ENCODE measurements around the gene ASB16. TPM values are rescaled to one million over a fixed set of nuclear protein-coding genes. Genes with fewer than 3 reads are reported as not detected.
A peak's percentile ranks its signal among the peaks of the same experiment; 100 is the strongest.

ASB16 gene
- total RNA-seq, 1 experiment from 2014 or later: not detected

DNA sequence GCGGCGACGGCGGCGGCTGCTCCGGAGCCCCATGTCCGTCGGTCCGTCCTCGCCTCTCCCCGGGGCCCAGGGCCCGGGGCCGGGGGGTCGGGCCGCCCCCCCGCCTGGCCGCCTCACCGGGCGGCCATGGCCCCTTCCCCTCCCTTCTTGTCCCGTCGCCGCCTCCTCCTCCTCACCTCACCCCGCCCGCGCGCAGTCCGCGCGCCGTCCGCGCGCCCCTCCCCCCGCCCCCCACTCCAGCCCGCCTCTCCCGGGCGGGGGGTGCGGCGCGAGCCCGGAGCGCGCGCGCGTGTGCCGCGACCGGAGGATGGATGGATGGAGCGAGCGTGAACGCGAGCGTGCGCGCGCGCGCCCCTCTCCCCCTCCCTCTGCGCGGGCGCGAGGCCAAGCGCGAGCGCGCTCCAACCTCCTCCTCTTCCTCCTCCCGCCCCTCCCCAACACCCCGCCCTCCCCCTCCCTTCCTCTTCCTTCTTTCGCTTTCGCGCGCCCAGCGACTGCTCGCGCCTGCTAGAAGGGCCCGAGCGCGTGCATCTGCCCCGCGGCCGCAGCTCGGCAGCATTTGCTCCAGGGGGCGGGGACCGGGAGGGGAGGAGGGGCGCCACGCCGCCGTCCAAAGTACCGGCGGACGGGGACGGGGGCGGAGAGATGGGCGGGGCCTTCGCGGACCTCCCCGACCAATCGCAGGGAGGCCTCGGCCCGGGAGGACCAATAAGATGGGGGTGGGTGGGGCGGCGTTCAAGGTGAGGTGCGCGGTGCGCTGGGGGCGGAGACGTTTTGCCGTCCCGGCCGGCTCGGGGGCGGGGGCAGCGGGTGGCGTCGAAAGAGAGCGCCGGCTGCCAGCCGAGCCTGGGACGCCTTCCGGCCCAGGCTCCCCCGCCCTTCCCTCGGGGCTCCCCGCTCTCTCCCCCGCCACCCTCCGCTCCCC is 29.3 kb downstream of the ASB16 start, which contains the start of gene ATXN7L3:
Gene ATXN7L3 (minus strand): TSS at position 332 of the 925 bp plus-strand sequence. CDS start 1,814 bp downstream, outside the sequence.
- DNase-seq (ENCODE audit: low read depth, low spot score): peak; percentile 97

DNA sequence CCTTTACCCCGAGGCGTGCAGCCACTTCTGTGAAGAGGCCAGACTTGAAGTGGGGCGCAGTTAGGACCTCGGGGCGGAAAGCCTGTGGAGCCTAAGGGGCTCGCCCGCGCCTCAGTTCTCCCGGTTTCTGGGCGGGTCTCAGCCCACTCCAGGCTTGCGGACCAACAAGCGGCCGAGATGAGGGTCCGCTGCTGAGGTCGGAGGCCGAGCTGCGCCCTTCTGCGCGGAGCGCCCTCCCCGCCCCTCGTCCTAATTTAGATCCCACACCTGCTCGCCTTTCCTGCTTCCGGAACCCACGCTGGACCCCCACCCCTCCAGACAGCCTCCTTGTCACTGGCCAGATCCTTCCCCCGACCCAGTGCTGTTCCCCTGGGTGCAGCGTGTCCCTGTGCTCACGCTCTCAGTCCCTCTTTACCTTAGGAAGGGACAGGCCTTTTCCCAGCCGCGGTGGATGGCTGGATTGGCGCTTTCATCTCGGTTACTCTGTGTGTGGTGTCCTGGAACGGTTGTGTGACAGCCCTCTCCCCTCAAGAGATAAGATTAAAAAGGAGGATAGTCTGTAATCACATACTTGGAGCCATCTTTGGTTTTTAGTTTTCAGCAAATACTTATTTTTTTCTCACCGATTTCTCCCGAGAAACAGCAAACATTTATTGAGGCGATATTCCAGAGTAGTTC is 30.1 kb downstream of the ASB16 start:
- in situ Hi-C loops (cut with HindIII; ENCODE audit: low pct_unique_long_range_greater_than_20kb, low sequenced_read_pairs): no loop called here
- DNase-seq (ENCODE audit: low read depth, low spot score): no peak

More for the DNA sequence above, 29.3 kb downstream of the ASB16 start, which contains the start of gene ATXN7L3:
- in situ Hi-C loops (cut with HindIII; ENCODE audit: low pct_unique_long_range_greater_than_20kb, low sequenced_read_pairs): no loop called here

DNA sequence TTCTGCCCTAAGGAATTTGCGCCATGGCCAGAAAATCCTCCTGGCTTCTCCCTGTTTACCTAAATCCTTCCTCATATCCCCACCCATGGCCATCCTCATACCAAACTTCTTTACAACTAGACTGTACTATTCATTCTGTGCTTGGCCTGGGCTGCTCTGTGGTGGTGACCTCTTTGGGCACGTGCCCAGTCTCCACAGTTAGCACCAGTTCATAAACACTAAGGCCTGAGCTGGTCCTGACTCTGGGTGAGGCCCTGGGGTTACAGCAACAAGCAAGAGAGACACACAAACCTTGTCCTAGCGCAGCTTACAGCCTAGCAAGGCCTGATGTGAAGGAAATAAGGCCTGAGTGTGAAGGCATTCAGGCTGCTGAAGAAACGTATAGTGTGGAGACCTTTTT is 32.3 kb downstream of the ASB16 start:
- no peak for DNase-seq (ENCODE audit: low read depth, low spot score)
- in situ Hi-C loops (cut with HindIII; ENCODE audit: low pct_unique_long_range_greater_than_20kb, low sequenced_read_pairs): no loop called here

DNA sequence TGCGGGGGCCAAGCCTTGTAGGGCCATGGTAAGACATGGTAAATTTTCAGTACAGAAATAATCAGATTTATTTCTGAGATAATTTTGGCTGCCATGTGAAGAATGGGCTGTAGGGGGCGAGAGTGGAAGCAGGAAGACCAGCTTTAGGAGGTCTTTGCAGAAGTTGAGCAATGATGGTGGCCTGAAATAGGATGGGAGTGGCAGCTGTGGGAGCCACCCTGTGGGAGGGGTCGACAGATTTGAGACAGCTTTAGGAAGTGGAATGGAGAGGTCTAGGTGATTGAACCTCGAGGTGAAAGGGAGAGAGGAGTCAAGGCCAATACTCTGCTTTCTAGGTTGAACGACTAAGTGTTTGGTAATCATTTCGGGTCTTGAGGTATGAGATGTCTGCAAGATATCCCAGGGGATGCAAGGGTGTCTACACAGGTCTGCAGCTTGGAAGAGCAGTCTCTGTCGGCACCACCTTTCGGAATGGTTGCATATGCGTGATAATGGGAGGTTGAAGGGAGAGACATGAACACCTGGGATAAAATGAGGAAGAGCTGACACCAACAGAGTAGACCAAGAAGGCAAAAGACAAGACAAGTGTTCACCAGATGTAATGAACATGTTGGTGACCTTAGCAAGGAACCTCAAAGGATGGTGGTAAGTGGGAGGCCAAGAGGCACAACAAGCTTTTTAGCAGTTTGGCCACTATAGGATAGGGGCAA is 33.4 kb downstream of the ASB16 start:
- DNase-seq (ENCODE audit: low read depth, low spot score): peak; percentile 88
- in situ Hi-C loops (cut with HindIII; ENCODE audit: low pct_unique_long_range_greater_than_20kb, low sequenced_read_pairs): no loop called here

DNA sequence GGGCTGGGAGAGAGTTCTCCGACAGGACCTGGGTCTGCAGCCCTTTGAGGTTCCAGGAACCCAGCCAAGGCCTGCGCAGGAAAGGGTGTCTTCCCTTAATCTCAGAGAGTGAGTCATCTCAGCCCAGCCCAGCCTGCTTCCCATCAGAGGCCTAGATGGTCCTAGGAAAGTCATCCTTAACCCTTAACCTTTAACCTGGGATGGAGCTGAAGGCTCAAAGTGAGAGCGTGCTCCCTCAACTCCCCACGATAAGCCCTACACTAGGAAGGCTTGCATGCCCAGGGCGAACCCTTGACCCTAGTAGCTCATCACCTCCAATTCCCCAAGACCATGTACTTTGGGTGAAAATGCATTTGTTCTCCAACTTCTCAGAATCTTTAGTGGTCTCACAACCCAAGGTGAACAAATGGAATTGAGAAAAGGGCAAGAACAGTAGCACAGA is 34.0 kb downstream of the ASB16 start:
- in situ Hi-C loops (cut with HindIII; ENCODE audit: low pct_unique_long_range_greater_than_20kb, low sequenced_read_pairs): no loop called here

DNA sequence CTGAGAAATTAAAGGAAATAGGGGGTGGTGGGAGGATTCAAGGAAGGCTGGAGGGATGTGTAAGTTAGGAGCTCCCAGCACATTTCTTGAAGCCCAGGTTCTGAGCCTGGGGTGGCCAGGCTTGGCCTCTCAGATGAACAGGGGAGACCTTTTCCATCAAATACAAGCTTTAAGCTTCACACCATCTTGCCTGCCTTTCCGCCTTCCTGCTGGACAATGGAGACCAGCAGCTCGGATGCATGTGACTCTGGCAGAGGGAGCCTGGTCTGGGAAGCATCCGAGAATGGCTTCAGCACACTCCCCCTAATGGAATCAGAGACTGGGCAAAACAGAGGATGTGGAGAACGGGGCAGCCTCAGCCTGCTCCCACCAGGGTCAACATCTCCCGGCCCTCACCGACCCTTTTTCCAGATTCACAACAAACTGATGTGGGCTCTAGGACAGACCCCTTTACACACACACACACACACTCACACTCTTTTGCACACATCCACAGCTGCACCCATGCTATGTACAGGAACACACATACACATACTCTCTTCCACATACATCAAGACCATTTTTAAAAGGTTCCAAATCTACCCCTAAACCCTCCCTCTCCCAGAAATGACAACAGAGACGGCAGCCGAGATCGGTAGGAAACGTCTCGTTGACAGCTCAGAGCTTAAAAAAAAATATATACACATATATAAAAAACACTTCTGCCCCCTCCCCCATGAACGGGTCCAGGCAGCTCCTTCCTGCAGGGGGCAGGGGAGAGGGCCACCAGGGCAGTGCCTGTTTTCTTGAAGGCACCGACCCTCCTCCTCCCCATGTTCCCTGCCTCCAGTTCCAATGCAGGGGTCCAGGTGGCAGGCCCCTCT is 35.7 kb downstream of the ASB16 start:
- in situ Hi-C loops (cut with HindIII; ENCODE audit: low pct_unique_long_range_greater_than_20kb, low sequenced_read_pairs): no loop called here
- DNase-seq (ENCODE audit: low read depth, low spot score): peak; percentile 42

More for the DNA sequence above, 34.0 kb downstream of the ASB16 start:
- no peak for DNase-seq (ENCODE audit: low read depth, low spot score)

DNA sequence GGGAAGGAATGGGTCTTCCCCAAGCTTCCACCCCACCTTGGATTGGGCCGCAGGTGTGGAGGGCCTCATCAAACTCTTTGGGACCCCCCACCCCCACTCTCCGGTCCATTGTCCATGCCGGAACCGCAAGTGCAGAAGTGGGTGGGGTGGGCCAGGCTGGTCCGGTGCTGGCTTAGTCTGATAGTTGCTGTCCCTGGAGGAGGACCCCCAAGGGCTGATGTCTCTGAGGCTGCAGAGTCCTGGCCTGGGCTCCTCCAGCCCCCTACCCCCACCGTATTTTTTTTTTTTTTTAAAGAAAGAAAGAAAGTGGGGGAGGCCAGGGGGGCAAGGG is 36.3 kb downstream of the ASB16 start:
- DNase-seq (ENCODE audit: low read depth, low spot score): no peak
- in situ Hi-C loops (cut with HindIII; ENCODE audit: low pct_unique_long_range_greater_than_20kb, low sequenced_read_pairs): no loop called here

DNA sequence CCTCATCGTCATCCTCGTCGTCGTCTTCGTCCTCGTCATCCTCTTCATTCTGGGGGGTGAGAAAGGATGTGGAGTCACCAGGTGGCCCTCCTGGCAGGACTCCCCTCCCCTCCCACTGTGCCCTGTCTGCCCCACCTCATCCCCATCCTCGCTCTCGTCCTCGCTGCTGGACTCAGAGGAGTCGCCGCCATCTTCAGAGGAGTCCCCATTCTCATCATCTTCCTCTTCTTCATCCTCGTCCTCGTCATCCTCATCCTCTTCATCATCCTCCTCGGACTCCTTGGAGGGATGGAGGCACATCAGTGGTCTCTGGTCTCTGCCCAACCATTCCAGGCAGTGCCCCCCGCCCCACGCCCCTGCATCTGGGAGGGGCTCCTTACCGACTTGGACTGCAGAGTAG is 36.8 kb downstream of the ASB16 start:
- DNase-seq (ENCODE audit: low read depth, low spot score): no peak
- in situ Hi-C loops (cut with HindIII; ENCODE audit: low pct_unique_long_range_greater_than_20kb, low sequenced_read_pairs): no loop called here

DNA sequence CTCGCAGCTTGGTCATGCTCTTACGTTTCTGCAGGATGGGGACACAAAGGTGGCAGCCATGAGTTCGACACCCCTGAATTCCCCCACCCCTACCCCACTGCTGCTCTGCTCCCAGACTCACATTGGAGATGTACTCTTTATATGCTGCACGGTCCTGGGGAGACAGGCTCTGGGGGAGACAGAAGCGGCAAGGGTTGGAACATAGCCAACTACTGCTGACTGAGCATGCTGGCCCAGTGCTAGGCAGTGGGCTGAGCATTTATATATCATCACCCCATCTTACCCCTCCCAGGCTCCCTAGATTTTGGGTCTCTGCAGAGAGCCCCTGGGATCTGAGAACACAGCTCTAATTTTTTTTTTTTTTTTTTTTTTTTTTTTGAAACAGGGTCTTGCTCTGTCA is 37.2 kb downstream of the ASB16 start:
- in situ Hi-C loops (cut with HindIII; ENCODE audit: low pct_unique_long_range_greater_than_20kb, low sequenced_read_pairs): no loop called here
- no peak for DNase-seq (ENCODE audit: low read depth, low spot score)

DNA sequence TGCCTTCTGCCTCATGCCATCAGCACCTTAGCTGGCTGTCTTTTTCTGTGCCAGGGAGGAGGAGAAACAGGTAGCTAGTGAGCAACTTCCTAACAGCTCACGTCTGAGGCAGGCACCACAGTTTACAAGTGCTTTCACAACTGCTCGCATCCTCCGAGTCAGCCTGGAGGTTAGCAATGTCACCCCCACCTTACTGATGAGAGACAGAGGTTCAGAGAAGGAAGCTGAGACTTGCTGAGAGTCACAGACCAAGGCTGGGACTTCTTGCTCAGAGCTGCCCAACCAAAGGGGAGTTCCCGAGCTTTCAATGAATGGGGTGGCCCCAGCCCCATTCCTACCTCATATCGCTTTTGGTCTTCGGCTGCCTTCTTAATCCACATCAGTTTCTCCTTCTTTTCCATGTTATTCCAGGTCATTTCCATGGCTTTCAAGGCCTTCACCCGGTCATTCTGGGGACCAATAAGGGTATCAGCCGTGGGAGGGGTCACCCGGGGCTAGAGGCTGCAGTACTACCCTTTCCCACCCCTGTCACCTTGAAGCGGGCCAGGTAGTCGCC is 39.4 kb downstream of the ASB16 start:
- no peak for DNase-seq (ENCODE audit: low read depth, low spot score)
- in situ Hi-C loops (cut with HindIII; ENCODE audit: low pct_unique_long_range_greater_than_20kb, low sequenced_read_pairs): no loop called here

DNA sequence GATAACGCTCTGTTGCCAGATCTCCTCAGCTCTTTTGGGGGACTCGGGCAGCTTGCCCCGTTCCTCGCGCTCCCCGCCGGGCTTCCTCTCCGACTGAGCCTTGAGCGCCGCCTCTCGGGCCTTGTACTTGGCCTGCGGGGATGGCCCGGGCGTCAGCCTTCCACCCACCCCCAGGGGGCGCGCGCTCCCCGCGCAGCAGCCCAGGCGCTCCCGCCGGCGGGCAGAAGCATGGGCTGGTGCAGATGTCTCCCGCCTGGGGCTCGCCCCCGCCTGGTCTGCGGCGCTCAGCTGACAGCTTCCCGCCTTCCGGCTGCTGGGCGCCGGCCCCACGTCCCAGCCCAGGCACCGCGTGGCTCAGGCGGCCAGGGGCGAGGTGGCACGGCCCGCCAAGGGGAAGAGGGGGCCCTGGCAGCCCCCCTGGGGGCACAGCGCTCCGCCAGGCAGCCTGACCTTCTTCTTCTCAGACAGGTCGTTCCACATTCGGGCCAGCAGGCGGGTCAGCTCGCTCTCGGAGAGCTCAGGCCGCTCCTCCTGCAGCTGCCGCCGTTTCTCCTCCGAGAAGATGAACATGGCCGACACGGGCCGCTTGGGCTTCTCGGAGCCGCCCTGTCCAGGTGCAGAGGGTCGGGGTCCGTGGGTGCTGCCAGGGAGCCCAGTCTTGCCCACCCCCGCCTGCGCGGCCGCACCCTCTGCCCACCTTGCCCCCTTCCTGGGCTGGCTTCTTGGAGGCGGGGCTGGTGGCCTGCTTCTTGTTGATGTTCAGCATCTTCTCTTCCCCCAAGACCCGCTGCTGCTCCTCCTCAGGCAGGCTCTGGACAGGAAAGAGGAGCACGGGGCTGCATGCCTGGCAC is 40.1 kb downstream of the ASB16 start:
- in situ Hi-C loops (cut with HindIII; ENCODE audit: low pct_unique_long_range_greater_than_20kb, low sequenced_read_pairs): no loop called here
- DNase-seq (ENCODE audit: low read depth, low spot score): peak; percentile 73

DNA sequence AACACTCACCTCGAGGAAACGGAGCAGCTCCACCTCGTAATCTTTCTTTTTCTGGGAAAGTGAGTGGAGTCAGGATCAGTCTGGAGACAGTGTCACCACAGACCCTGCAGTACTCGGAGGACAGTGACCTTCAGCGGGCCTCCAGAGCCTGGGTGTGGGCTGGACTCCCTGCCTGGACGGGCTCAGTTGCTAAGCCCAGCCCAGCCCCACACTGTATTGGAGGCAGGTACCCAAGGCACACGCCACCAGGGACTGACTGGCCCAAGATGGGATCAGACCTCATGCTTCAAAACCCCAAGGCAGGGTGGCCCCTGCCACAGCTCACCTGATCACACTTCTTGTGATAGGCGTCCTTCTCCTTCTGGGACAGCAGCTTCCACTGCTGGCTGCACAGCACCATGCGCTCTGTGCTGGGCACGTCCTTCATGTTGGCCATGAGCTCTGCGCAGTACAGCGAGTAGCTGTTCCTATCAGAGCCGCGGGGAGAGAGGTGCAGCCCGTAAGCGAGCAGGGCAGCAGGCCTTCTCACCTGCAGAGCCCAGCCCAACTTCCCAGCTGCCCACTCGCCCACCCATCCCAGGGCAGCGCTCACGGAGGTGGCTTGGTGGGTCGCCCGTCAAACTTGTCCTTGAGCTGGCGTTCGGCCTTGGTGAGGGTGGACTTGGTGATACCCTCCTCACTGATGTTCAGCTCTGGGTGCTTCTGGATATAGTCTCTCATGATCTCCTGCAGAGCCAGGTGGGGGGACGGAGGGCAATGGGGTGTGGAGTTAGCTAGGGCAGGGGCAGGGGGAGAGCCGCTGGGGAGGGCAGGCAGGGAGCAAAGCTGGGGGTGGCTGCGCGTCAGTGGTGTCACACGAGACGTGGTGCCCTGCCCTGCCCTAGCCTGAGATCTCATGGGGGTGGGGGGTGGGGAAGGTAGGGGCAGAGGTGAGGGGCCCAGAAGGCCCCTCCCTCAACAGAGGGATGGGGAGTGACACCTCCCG is 41.1 kb downstream of the ASB16 start:
- no peak for DNase-seq (ENCODE audit: low read depth, low spot score)
- in situ Hi-C loops (cut with HindIII; ENCODE audit: low pct_unique_long_range_greater_than_20kb, low sequenced_read_pairs): no loop called here

DNA sequence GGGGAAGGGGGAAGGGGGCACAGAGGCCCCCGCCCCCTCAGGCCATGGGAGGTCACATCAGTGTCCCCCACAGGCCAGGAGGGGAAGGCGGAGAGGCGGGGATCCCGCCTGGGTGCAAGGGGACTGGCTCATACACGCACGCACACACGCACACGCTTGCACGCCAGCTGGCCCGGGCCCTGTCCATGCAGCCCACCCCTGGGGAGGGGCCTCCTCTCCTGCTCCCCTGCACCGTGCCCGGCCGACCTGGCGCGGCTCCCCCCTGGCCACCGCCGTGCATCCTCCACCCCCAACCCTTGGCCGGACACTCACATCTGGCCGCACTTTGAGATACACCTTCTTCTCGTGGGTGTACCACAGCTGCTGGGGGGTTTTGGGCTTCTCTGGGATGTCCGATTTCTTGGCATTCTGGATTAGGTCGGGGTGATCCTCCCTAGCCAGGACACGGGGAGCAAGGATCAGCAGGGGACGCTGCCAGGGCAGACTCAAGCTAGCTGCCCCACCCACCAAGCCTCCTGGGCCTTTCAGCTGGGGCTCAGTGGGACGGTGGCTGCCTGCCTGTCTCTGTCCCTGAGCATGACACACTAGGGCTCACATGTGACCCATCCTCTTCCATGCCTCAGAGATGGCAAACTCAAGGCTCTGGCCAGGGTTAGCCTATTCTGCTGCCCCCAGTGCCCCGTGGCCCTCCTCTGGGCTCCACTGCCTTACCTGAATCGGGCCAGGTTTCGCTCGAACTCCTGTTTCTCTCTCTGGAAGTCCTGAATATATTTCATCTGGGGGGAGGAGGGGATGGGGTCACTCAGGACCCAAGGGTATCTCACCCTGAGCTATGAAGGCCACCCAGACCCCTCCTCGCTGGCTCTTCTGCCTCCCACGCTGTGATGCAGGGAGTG is 42.3 kb downstream of the ASB16 start:
- in situ Hi-C loops (cut with HindIII; ENCODE audit: low pct_unique_long_range_greater_than_20kb, low sequenced_read_pairs): no loop called here
- DNase-seq (ENCODE audit: low read depth, low spot score): no peak
